T-cell (primary cell): ENCODE results near the gene SCNN1B. TPM values are rescaled to one million over a fixed set of nuclear protein-coding genes. Genes with fewer than 3 reads are reported as not detected.

Experiments used
- ATAC-seq, 4 experiments: fragments of 200-7000 bp in 3 of 4; fragments of 150-1000 bp in 1 of 4; cut with Tn5 transposase; replicated peaks in 1 of 4; 1 replicate in 3 of 4; 2 replicates in 1 of 4; pipeline ENCODE4 v1.10.0; 2021; ENCODE audit warnings: moderate library complexity in 3 of 4, mild to moderate bottlenecking in 2 of 4, moderate number of reproducible peaks in 1 of 4
- CTCF ChIA-PET, 2 donors: fragments of 300-600 bp; sonication (Branson Sonifier 250); formaldehyde crosslinking; loops; one replicate each; lab custom pipeline; 2022; ENCODE audit warnings: antibody characterized with exemption in 2 of 2; lab: Charles Lee
- POLR2A ChIA-PET, 2 donors: fragments of 300-600 bp; sonication (Branson Sonifier 250); formaldehyde crosslinking; loops; one replicate each; lab custom pipeline; 2022; ENCODE audit warnings: antibody characterized with exemption in 2 of 2; lab: Charles Lee
- DNase-seq, 35 experiments: peaks; one replicate each; pipeline versions ENCODE4 v3.0.0 to v3.0.0-alpha.2; 2013 to 2023
- H3K27ac ChIP-seq: one replicate; pipeline ENCODE4 v1.5.1; 2013; ENCODE audit warnings: low read length
- H3K27me3 ChIP-seq, 2 experiments: replicated peaks in 1 of 2; 1 replicate in 1 of 2; 2 replicates in 1 of 2; pipeline versions ENCODE4 v1.6.1 to v1.7.0; 2013; ENCODE audit warnings: low read length in 1 of 2, mixed read lengths in 1 of 2; ENCODE audit not compliant: control insufficient read depth in 2 of 2, insufficient read depth in 2 of 2; ENCODE audit errors: extremely low read depth in 1 of 2
- H3K36me3 ChIP-seq, 2 donors: 1 replicate in 1 of 2; 2 replicates in 1 of 2; pipeline versions ENCODE4 v1.6.1 to v1.7.0; 2013; ENCODE audit warnings: low read length in 1 of 2; ENCODE audit not compliant: control insufficient read depth in 2 of 2, insufficient read depth in 1 of 2; ENCODE audit errors: extremely low read depth in 1 of 2
- H3K4me1 ChIP-seq, 2 experiments: 1 replicate in 1 of 2; 2 replicates in 1 of 2; pipeline versions ENCODE4 v1.6.1 to v1.7.0; 2013; ENCODE audit warnings: low read length in 2 of 2, mixed read lengths in 1 of 2; ENCODE audit not compliant: insufficient read depth in 2 of 2, control insufficient read depth in 1 of 2; ENCODE audit errors: extremely low read depth in 1 of 2
- H3K4me3 ChIP-seq, 2 donors: 1 replicate in 1 of 2; 2 replicates in 1 of 2; pipeline versions ENCODE4 v1.5.1 to v1.7.0; 2013; ENCODE audit warnings: mild to moderate bottlenecking in 2 of 2, low read length in 1 of 2, moderate library complexity in 1 of 2; ENCODE audit not compliant: control insufficient read depth in 1 of 2; ENCODE audit errors: extremely low read depth in 1 of 2
- H3K9me3 ChIP-seq: 2 replicates; pipeline ENCODE4 v1.7.0; 2013
- H3K27ac Mint-ChIP-seq, 2 donors: one replicate each; pipeline ENCODE4 v1.8.0; 2020 to 2021; ENCODE audit warnings: mild to moderate bottlenecking in 2 of 2, mixed read lengths in 2 of 2
- H3K27me3 Mint-ChIP-seq, 2 donors: one replicate each; pipeline ENCODE4 v1.8.0; 2021 to 2022; ENCODE audit warnings: mixed read lengths in 2 of 2
- H3K36me3 Mint-ChIP-seq: one replicate; pipeline ENCODE4 v1.8.0; 2021; ENCODE audit warnings: mixed read lengths
- H3K4me1 Mint-ChIP-seq, 3 donors: one replicate each; pipeline ENCODE4 v1.8.0; 2020 to 2022; ENCODE audit warnings: mixed read lengths in 3 of 3, mild to moderate bottlenecking in 1 of 3
- H3K4me3 Mint-ChIP-seq, 3 donors: one replicate each; pipeline ENCODE4 v1.8.0; 2020 to 2022; ENCODE audit warnings: mild to moderate bottlenecking in 3 of 3, mixed read lengths in 3 of 3, moderate library complexity in 3 of 3
- H3K9me3 Mint-ChIP-seq, 3 donors: one replicate each; pipeline ENCODE4 v1.8.0; 2020 to 2022; ENCODE audit warnings: mixed read lengths in 3 of 3
- WGBS: methylation state at CpG from one replicate; pipeline ENCODE4 v1.1.5; 2013; ENCODE audit warnings: missing lambda C conversion rate; ENCODE audit not compliant: insufficient coverage; 5-methylcytosine and 5-hydroxymethylcytosine counted together
- total RNA-seq, 35 experiments: library from RNA in 6 of 35; stranded (reverse) in 6 of 35; fragments of 120-200 nt in 1 of 35; gene quantifications; one replicate each; pipeline versions ENCODE4 v1.2.1 to v1.2.4 and lab custom pipeline; 2013 to 2026

Gene SCNN1B
- total RNA-seq, 5 donors from 2014 or later (not counting 1 experiment from before 2014, with no cell fraction given), result not detected

DNA sequence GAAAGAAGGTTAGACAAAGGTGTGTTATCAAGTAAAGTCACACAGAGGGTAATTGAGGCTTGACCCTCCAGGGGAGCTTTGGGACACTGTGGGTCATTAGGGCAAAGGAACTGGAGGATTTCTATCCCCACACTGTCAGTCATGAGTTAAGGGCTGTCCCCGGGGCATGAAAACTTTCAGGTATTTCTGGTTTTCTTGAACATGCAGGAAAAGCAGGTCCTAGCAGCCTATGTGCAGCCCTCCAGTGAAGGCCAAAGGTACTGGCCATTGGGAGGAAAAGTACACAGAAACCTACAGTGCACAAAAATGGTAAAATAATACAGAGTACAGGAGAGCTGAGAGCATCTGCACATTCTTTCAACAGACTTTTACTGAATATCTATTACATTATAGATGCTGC is 44.4 kb upstream of the SCNN1B start:
- no CpG with 5 or more reads among the region's 1 CpG for WGBS
- CTCF ChIA-PET, result no interaction called here

DNA sequence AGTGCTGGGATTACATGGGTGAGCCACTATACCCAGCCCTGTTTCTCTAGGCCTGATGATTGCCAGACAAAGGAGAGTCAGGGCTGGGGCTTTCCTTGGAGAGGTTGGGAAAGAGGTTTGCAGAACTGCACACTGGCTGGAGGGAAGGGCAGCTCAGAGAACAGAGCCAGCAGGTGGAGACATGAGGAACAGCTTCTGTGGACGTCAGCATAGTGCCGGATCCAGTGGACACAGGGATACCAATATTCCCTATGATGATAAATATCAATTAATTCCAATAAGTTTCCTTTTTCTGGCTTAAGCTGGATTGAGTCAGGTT is 43.2 kb upstream of the SCNN1B start:
- no peak overlapping the region for H3K27ac Mint-ChIP-seq
- Histone ChIP-seq H3K4me3 (no peak overlapping the region), H3K9me3 (no peaks in the 10 kb centered on the region), H3K36me3 (no peaks in the 10 kb centered on the region), H3K27me3 (no peaks in the 10 kb centered on the region), H3K4me1 (no peaks in the 10 kb centered on the region), H3K27ac (no peak overlapping the region)
- peaks cover 6 to 17% of the 10 kb centered on the region in 2 donors for H3K27me3 Mint-ChIP-seq
- ATAC-seq (no peak), DNase-seq (no peak)
- H3K4me1 Mint-ChIP-seq, result no peaks in the 10 kb centered on the region
- ChIA-PET POLR2A (no interaction called here), CTCF (no interaction called here)
- no peaks in the 10 kb centered on the region for H3K9me3 Mint-ChIP-seq
- H3K36me3 Mint-ChIP-seq, result no peaks in the 10 kb centered on the region
- no CpG with 5 or more reads among the region's 2 CpGs for WGBS
- no peak overlapping the region for H3K4me3 Mint-ChIP-seq

More for the DNA sequence above, 44.4 kb upstream of the SCNN1B start:
- DNase-seq, result no peak
- no peak overlapping the region for H3K4me3 Mint-ChIP-seq
- POLR2A ChIA-PET, result no interaction called here
- Histone ChIP-seq H3K9me3 (no peaks in the 10 kb centered on the region), H3K4me3 (no peak overlapping the region), H3K36me3 (no peaks in the 10 kb centered on the region), H3K27me3 (no peaks in the 10 kb centered on the region), H3K27ac (no peak overlapping the region), H3K4me1 (no peaks in the 10 kb centered on the region)
- no peaks in the 10 kb centered on the region for H3K9me3 Mint-ChIP-seq
- H3K27ac Mint-ChIP-seq, result no peak overlapping the region
- H3K27me3 Mint-ChIP-seq, result peaks cover 6 to 17% of the 10 kb centered on the region in 2 donors
- no peaks in the 10 kb centered on the region for H3K36me3 Mint-ChIP-seq
- no peak for ATAC-seq
- H3K4me1 Mint-ChIP-seq, result no peaks in the 10 kb centered on the region

DNA sequence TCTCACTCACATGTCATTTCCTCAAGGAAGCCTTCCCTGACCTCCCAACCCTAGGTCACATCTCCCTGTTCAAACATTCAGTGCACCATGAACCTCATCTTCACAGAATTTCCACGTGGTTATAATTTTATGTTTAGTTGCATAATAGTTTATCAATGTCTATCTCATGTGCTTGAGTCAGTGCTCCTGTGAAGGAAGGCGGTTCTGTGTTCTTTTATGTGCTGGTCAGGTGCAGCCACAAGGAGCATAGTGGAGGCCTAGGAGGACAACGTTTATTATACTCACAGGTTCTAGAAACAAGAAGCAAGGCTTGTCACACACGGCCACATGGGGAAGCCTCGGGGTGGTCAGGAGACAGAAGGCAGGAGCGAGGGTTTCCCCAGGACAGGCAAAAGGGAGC is 34.5 kb upstream of the SCNN1B start:
- CTCF ChIA-PET, result no interaction called here
- Mint-ChIP-seq H3K4me1 (no peaks in the 10 kb centered on the region), H3K27ac (no peak overlapping the region), H3K9me3 (peaks cover 0 to 7% (median 7%) of the 10 kb centered on the region in 3 donors), H3K36me3 (no peaks in the 10 kb centered on the region), H3K27me3 (peaks cover 14 to 21% of the 10 kb centered on the region in 2 donors), H3K4me3 (no peak overlapping the region)
- no CpG with 5 or more reads among the region's 6 CpGs for WGBS
- H3K4me1 ChIP-seq, result no peaks in the 10 kb centered on the region
- DNase-seq (no peak), ATAC-seq (no peak)
- H3K27me3 ChIP-seq, result peaks cover 0 to 4% of the 10 kb centered on the region in 2 experiments
- no peak overlapping the region for H3K27ac ChIP-seq
- H3K36me3 ChIP-seq, result no peaks in the 10 kb centered on the region
- H3K9me3 ChIP-seq, result no peaks in the 10 kb centered on the region
- no peak overlapping the region for H3K4me3 ChIP-seq
- POLR2A ChIA-PET, result no interaction called here

DNA sequence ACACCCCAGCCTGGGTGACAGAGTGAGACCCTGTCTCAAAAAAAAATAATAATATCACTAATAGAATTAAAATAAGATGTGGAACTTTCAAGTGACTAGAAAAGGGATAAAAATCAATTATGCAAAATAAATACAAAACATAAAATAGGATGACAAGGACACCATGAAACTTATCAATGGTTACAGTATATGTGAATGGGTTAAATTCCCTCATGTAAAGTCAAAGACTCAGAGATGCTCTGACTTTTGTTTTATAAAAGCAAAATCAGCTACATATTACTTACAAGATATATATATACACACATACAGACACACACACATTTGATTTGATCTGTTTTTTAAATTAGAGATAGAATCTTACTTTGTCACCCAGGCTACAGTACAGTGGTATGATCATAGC is 33.5 kb upstream of the SCNN1B start:
- H3K27me3 ChIP-seq, result peaks cover 0 to 4% of the 10 kb centered on the region in 2 experiments
- H3K27ac Mint-ChIP-seq, result no peak overlapping the region
- H3K36me3 Mint-ChIP-seq, result no peaks in the 10 kb centered on the region
- no peak overlapping the region for H3K4me3 Mint-ChIP-seq
- no peak overlapping the region for H3K4me3 ChIP-seq
- H3K36me3 ChIP-seq, result no peaks in the 10 kb centered on the region
- peaks cover 0 to 7% (median 7%) of the 10 kb centered on the region in 3 donors for H3K9me3 Mint-ChIP-seq
- ATAC-seq, result no peak
- H3K9me3 ChIP-seq, result no peaks in the 10 kb centered on the region
- H3K4me1 ChIP-seq, result no peaks in the 10 kb centered on the region
- H3K27me3 Mint-ChIP-seq, result peaks cover 14 to 21% of the 10 kb centered on the region in 2 donors
- no peaks in the 10 kb centered on the region for H3K4me1 Mint-ChIP-seq
- no peak for DNase-seq
- no peak overlapping the region for H3K27ac ChIP-seq
- POLR2A ChIA-PET, result no interaction called here
- CTCF ChIA-PET, result no interaction called here

DNA sequence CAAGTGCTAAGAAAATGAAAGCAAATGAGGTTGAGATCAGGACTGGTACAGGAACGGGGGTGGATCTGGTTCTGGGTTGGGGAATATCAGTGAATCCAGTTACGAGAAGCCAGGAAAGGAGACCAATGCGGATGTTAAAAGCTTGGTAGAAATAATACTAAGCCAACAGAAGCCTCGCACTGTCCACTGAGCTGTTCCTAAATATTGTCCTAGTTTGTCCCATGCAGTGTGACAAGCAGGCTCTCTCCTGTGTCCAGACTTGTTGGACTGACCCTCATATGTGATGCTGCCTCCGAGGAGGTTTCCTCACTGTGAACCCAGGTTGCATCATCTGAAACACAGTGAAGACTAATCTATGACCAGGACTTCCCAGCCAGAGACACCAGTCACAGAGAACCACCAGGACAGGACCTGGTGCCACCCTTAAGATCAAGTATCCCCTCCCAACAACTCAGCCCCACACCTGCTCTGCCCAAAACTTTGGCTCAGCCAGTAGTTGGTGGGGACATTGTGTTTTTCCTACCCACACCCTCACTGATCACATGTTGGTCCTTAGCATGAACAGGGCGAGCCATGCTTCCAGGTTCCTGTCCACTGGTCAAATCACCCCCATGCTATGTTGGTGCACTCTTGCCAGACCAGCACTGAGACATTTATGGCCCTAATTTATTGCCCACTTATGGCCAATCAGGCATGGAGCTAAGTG is 32.7 kb upstream of the SCNN1B start:
- CTCF ChIA-PET, result no interaction called here
- Mint-ChIP-seq H3K9me3 (peaks cover under 1 to 8% (median 7%) of the 10 kb centered on the region in 3 donors), H3K27me3 (peaks cover 14 to 27% of the 10 kb centered on the region in 2 donors), H3K36me3 (no peaks in the 10 kb centered on the region), H3K4me1 (no peaks in the 10 kb centered on the region), H3K27ac (no peak overlapping the region), H3K4me3 (no peak overlapping the region)
- POLR2A ChIA-PET, result no interaction called here
- H3K4me3 ChIP-seq, result no peak overlapping the region
- no peaks in the 10 kb centered on the region for H3K36me3 ChIP-seq
- no peaks in the 10 kb centered on the region for H3K4me1 ChIP-seq
- ATAC-seq, result no peak
- no peak overlapping the region for H3K27ac ChIP-seq
- WGBS, result 93% methylated on average over 3 of the region's 6 CpGs
- no peak for DNase-seq
- H3K27me3 ChIP-seq, result peaks cover 0 to 4% of the 10 kb centered on the region in 2 experiments
- no peaks in the 10 kb centered on the region for H3K9me3 ChIP-seq

DNA sequence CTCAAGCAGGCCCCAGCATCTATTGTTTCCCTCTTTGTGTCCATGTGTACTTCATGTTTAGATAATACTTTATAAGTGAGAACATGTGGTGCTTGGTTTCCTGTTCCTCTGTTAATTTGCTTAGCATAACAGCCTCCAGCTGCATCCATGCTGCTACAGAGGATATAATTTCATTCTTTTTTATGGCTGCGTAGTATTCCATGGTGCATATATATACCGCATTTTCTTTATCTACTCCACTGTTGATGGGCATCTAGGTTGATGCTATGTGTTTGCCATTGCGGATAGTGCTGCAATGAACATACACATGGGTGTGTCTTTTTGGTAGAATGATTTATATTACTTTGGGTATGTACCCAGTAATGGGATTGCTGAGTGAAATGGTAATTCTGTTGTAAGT is 31.4 kb upstream of the SCNN1B start:
- H3K4me3 Mint-ChIP-seq, result no peak overlapping the region
- H3K27me3 Mint-ChIP-seq, result peaks cover 19 to 28% of the 10 kb centered on the region in 2 donors
- CTCF ChIA-PET, result no interaction called here
- no peaks in the 10 kb centered on the region for H3K36me3 Mint-ChIP-seq
- 100% methylated on average over 1 of the region's 3 CpGs for WGBS
- H3K9me3 ChIP-seq, result no peaks in the 10 kb centered on the region
- H3K4me3 ChIP-seq, result no peak overlapping the region
- H3K27ac Mint-ChIP-seq, result no peak overlapping the region
- no peaks in the 10 kb centered on the region for H3K4me1 Mint-ChIP-seq
- POLR2A ChIA-PET, result no interaction called here
- H3K27me3 ChIP-seq, result peaks cover 0 to 4% of the 10 kb centered on the region in 2 experiments
- ATAC-seq, result no peak
- peaks cover 7 to 15% (median 9%) of the 10 kb centered on the region in 3 donors for H3K9me3 Mint-ChIP-seq
- H3K36me3 ChIP-seq, result no peaks in the 10 kb centered on the region
- H3K4me1 ChIP-seq, result no peaks in the 10 kb centered on the region
- no peak overlapping the region for H3K27ac ChIP-seq
- DNase-seq, result no peak
